HEK293T (cell line): ENCODE measurements around the gene VAV2.

ENCODE experiments used
- CTCF ChIA-PET: fragments of 350-600 bp; formaldehyde crosslinking; extraction: SDS; loops from one replicate; lab custom pipeline; 2021; ENCODE audit warnings: antibody characterized with exemption, inconsistent platforms; lab: Yijun Ruan, JAX
- POLR2A ChIA-PET: fragments of 350-600 bp; formaldehyde crosslinking; extraction: SDS; loops from one replicate; lab custom pipeline; 2020; ENCODE audit warnings: antibody characterized with exemption, inconsistent platforms; lab: Yijun Ruan, JAX
- DNase-seq: peaks from one replicate; pipeline ENCODE4 v3.0.0; 2012; ENCODE audit warnings: mixed read lengths; ENCODE audit errors: extremely low spot score
- ARNT ChIP-seq: fragments of 450-650 bp; IDR thresholded peaks from 2 replicates; pipeline ENCODE4 v1.6.1; 2017; ENCODE audit warnings: mild to moderate bottlenecking
- BHLHE40 ChIP-seq: fragments of 450-650 bp; IDR thresholded peaks from 2 replicates; pipeline ENCODE4 v1.6.1; 2016; ENCODE audit warnings: mild to moderate bottlenecking, moderate library complexity, borderline replicate concordance
- CTBP1 ChIP-seq: fragments of 450-650 bp; IDR thresholded peaks from 2 replicates; pipeline ENCODE4 v1.6.1; 2016; ENCODE audit warnings: borderline replicate concordance
- ELF4 ChIP-seq: fragments of 450-650 bp; IDR thresholded peaks from 2 replicates; pipeline ENCODE4 v1.6.1; 2017; ENCODE audit warnings: antibody characterized with exemption
- FOXA1 ChIP-seq: fragments of 450-650 bp; IDR thresholded peaks from 2 replicates; pipeline ENCODE4 v1.6.1; 2016; ENCODE audit warnings: mild to moderate bottlenecking
- FOXK2 ChIP-seq: fragments of 450-650 bp; IDR thresholded peaks from 2 replicates; pipeline ENCODE4 v1.6.1; 2016; ENCODE audit warnings: mild to moderate bottlenecking
- FOXM1 ChIP-seq: fragments of 450-650 bp; IDR thresholded peaks from 2 replicates; pipeline ENCODE4 v1.6.1; 2017; ENCODE audit warnings: mild to moderate bottlenecking, borderline replicate concordance
- HDGF ChIP-seq: fragments of 450-650 bp; IDR thresholded peaks from 2 replicates; pipeline ENCODE4 v1.6.1; 2017; ENCODE audit warnings: antibody characterized with exemption, borderline replicate concordance
- L3MBTL2 ChIP-seq: fragments of 450-650 bp; conservative IDR thresholded peaks from 2 replicates; pipeline ENCODE4 v1.6.1; 2016; ENCODE audit warnings: mild to moderate bottlenecking
- LEF1 ChIP-seq: fragments of 450-650 bp; IDR thresholded peaks from 2 replicates; pipeline ENCODE4 v1.6.1; 2017; ENCODE audit warnings: mild to moderate bottlenecking, borderline replicate concordance
- NFRKB ChIP-seq: fragments of 450-650 bp; IDR thresholded peaks from 2 replicates; pipeline ENCODE4 v1.6.1; 2016; ENCODE audit warnings: mild to moderate bottlenecking, moderate library complexity
- SP1 ChIP-seq: fragments of 450-650 bp; IDR thresholded peaks from 2 replicates; pipeline ENCODE4 v1.6.1; 2017
- SUZ12 ChIP-seq: fragments of 450-650 bp; IDR thresholded peaks from 2 replicates; pipeline ENCODE4 v1.6.1; 2016; ENCODE audit warnings: mild to moderate bottlenecking
- TARDBP ChIP-seq: fragments of 450-650 bp; IDR thresholded peaks from 2 replicates; pipeline ENCODE4 v1.6.1; 2016
- ZNF384 ChIP-seq: fragments of 450-650 bp; IDR thresholded peaks from 2 replicates; pipeline ENCODE4 v1.6.1; 2016
- TF ChIP-seq, protein P1 (sequence below): fragments of 450-650 bp; IDR thresholded peaks from 2 replicates; pipeline ENCODE4 v1.6.1; 2016

The VAV2 gene

DNA sequence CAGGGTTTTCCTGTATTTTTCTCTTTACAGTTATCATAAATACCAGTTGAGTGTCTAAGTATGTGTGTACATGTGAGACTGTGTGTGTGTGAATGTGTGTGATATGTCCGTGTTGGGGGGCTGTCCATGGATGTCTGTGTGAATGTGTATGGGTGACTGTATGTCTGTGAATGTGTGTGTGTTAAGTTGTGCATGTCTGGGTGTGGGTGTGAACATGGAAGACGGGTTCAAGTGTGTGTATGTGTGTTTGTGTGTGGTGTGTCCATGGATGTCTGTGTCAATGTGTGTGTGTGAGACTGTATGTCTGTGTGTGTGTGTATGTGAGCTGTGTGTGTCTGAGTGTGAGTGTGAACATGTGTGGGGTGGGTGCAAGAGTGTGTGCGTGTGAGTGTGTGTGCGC is 55.0 kb downstream of the VAV2 start:
- no peak for DNase-seq
- ChIA-PET CTCF (no interaction called here), POLR2A (no interaction called here)
- no peak for TF ChIP-seq ZNF384
- TF ChIP-seq L3MBTL2: no peak
- no peak for TF ChIP-seq HDGF
- no peak for TF ChIP-seq SUZ12
- TF ChIP-seq, protein P1, sequence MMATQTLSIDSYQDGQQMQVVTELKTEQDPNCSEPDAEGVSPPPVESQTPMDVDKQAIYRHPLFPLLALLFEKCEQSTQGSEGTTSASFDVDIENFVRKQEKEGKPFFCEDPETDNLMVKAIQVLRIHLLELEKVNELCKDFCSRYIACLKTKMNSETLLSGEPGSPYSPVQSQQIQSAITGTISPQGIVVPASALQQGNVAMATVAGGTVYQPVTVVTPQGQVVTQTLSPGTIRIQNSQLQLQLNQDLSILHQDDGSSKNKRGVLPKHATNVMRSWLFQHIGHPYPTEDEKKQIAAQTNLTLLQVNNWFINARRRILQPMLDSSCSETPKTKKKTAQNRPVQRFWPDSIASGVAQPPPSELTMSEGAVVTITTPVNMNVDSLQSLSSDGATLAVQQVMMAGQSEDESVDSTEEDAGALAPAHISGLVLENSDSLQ: no peak
- no peak for TF ChIP-seq NFRKB
- no peak for TF ChIP-seq ARNT
- TF ChIP-seq ELF4: no peak
- TF ChIP-seq TARDBP: no peak
- TF ChIP-seq SP1: no peak
- TF ChIP-seq LEF1: no peak
- TF ChIP-seq FOXK2: no peak
- TF ChIP-seq CTBP1: no peak
- no peak for TF ChIP-seq FOXA1
- TF ChIP-seq BHLHE40: no peak
- TF ChIP-seq FOXM1: no peak

DNA sequence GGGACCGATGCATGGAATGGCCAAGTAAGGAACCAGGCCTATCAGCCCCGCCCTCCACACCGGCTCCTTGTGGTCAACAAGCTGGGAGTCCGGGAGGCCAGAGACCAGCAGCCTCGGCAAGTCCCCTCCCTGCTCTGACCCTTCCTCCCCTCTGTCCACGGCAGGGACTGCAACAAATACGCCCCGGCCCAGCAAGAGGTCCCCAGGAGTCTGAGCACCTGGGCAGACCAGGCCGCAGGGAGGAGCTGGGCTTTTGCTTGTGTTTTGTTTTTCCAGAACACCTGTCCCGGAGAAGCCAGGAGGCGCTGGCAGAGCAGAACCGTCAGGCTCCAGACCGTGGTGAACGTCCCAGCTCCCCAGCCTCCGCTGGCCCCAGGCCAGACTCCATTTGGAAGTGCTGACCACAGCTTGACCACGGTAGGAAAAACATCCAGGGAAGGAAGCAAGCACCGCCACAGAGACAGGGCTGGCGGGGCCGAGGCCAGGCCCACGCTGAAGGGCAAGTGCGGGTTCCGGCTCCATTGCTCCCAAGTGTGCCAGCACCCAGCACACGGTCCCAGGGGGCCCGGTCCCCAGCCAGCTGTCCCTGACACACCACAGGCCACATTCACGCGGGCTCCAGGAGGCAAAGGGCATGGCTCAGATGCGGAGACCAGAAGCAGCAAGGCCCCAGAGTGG is 56.7 kb downstream of the VAV2 start:
- TF ChIP-seq LEF1 (no peak), FOXM1 (no peak), HDGF (no peak), SUZ12 (no peak), FOXK2 (no peak)
- TF ChIP-seq, protein P1: no peak
- CTCF ChIA-PET: no interaction called here
- DNase-seq: no peak
- POLR2A ChIA-PET: no interaction called here

- DNase-seq: no peak
- ChIA-PET CTCF (no interaction called here), POLR2A (no interaction called here)
- TF ChIP-seq SUZ12: no peak
- no peak for TF ChIP-seq ELF4
- TF ChIP-seq FOXK2: no peak
- TF ChIP-seq ARNT: no peak
- TF ChIP-seq TARDBP: no peak
- TF ChIP-seq, protein P1: no peak
- TF ChIP-seq NFRKB: no peak
- TF ChIP-seq HDGF: no peak
- TF ChIP-seq SP1: no peak
- no peak for TF ChIP-seq FOXA1
- no peak for TF ChIP-seq L3MBTL2
- no peak for TF ChIP-seq ZNF384
- no peak for TF ChIP-seq LEF1
- TF ChIP-seq CTBP1: no peak
- TF ChIP-seq FOXM1: no peak
- TF ChIP-seq BHLHE40: no peak
Observed at GRCh38 chr9:133934482-133935232, 57.5 kb downstream of the VAV2 start.

GRCh38 chr9:133933426-133934026 is 58.6 kb downstream of the VAV2 start:
- CTCF ChIA-PET: no interaction called here
- POLR2A ChIA-PET: no interaction called here
- DNase-seq: no peak
- no peak for TF ChIP-seq ELF4
- TF ChIP-seq TARDBP: no peak

DNA sequence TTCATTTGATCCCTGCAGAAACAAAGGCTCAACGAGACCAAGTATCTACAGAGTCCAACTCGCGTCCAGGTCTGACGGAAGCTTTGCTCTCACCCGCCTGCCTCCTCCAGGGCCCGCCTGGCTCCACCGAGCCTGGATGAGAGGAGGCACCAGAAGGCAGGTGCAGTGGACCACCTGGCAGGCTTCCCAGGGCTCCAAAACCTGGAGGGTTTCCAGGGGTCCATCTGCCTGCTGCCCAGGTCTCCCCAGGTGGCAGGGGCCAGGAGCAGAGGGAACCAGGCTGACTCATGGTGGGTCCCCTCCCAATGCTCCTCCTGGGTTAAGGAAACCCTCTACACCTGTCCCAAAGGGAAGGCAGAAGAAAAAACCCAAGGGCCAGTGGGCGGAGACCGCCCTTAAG is 59.5 kb downstream of the VAV2 start:
- CTCF ChIA-PET: no interaction called here
- POLR2A ChIA-PET: no interaction called here
- no peak for DNase-seq
- TF ChIP-seq TARDBP (no peak), SP1 (no peak), CTBP1 (no peak), FOXM1 (no peak), L3MBTL2 (no peak), NFRKB (no peak), FOXA1 (no peak), ZNF384 (no peak), ELF4 (no peak), BHLHE40 (no peak), LEF1 (no peak), ARNT (no peak), SUZ12 (no peak), FOXK2 (no peak), HDGF (no peak)

DNA sequence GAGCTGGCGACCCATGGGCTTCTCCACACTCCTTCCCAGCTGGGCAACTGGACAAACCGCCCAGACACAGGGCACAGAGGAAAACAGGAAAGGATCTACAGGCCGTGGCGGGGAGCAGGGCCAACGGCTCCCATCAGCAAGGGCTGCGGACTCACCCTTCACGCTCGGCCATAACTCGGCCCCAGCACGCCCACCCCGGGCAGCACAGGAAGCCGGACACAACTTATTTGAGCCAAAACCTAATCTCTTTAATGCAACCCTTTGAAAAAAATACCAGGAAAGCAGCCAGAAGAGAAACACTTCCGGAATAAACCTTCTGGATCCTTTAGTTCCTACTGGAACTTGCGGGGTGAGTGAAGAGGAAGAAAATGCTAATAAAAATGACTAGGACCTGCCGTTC is 59.9 kb downstream of the VAV2 start:
- no peak for DNase-seq
- POLR2A ChIA-PET: no interaction called here
- CTCF ChIA-PET: no interaction called here
- TF ChIP-seq LEF1: no peak
- no peak for TF ChIP-seq ARNT
- TF ChIP-seq L3MBTL2: no peak
- TF ChIP-seq NFRKB: no peak
- TF ChIP-seq FOXM1: no peak
